Amygdala (tissue), 56 donors: Measurements from ENCODE around the gene KIF20A.
A peak's percentile ranks its signal among the peaks of the same experiment; 100 is the strongest.
"Not testable (repeated sequence)": the region's sequence is repeated elsewhere in the genome, so short reads cannot be mapped to it uniquely, and the experiment has no call there.

Source experiments
- DNase-seq, 56 donors: peaks; one replicate each; lab custom pipeline; 2025; lab: John Stamatoyannopoulos, UW

Gene KIF20A

GRCh38 chr5:138178516-138179276 lies at the start of gene KIF20A, which contains the start of gene BRD8:
Gene KIF20A (plus strand): TSS chr5:138179112. CDS start chr5:138179681, 569 bp downstream.
Gene BRD8 (minus strand): TSS chr5:138178630. CDS start chr5:138178614, 16 bp downstream.
- DNase-seq, result peak; percentile 44 to 98 (median 92)

DNA sequence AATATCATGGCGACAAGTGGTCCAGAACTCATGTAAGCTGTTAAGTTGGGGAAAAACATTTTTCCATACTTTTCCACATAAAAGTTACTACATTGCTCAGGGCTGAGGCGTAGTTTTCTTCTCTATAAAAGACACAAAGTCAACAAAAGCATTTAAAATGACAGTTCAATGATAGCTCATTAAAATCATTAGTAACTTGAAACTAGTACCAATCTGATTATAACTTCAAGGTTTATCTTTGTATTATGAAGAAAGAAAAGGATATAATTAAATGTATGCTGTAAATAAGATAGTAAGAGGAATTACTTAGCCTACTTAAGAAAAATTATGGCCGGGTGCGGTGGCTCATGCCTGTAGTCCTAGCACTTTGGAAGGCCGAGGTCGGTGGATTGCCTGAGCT lies 49.6 kb upstream of the KIF20A start:
- no peak for DNase-seq

GRCh38 chr5:138132543-138132942 lies 46.4 kb upstream of the KIF20A start:
- DNase-seq, result no peak

- peak in 54 of 56 donors; percentile 8 to 82 (median 50) for DNase-seq
Measured at GRCh38 chr5:138138949-138139780, 39.7 kb upstream of the KIF20A start, which contains the start of gene NME5. Gene NME5 (minus strand): TSS chr5:138139428. CDS start chr5:138138780, 648 bp downstream.

DNA sequence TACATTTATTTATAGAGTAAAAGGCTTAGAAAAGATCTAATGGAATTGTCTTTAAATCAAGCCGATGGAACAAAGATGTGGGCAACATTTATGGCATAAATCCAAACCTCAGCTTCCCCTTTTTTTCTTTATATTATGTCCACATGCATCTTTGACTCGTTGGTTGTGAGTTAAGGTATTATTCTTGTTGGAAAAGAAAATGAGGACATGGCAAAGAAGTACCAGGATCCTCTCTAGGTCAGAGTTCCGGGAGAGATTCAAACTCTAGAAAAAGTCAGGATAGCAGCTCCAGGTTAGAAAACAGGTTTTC lies 39.2 kb upstream of the KIF20A start:
- no peak for DNase-seq

DNA sequence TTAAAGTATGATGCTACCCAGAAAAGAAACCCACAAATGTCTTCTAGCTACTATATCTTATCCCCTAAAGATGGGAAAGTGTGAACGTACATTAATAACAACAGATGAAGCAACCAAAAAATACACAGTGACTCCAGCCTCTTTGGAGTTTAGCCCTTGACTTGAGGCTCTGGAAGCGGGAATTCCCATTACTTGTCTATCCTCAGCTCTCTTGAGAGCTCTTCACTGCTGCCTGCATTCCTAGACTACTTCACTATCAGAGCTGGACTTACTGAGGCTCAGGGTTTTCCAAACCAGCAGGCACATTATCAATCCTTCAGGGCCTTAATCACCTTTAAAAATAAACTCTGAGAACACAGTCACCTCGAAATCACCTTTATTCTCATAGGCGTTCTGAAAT lies 38.6 kb upstream of the KIF20A start:
- DNase-seq, result no peak

DNA sequence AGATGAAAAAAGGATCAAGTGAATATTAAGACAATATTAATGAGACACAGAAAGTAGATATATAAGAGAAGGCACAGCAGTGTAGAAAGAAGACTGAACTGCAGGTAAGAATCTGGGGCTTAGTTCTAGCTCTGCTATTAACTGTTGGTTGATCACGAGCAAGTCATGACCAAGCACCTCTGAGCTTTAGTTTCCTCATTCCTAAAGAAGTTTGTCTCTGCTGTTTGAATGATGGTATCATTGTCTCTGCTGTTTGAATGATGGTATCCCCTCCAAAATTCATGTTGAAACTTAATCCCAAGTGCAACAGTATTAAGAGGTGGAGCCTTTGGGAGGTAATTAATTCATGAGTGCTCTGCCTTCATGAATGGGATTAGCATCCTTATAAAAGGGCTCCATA lies 37.2 kb upstream of the KIF20A start:
- no peak for DNase-seq

GRCh38 chr5:138143578-138143977 lies 35.3 kb upstream of the KIF20A start:
- not testable (repeated sequence) for DNase-seq

- DNase-seq, result no peak
Measured at GRCh38 chr5:138148811-138149210, 30.1 kb upstream of the KIF20A start.

DNA sequence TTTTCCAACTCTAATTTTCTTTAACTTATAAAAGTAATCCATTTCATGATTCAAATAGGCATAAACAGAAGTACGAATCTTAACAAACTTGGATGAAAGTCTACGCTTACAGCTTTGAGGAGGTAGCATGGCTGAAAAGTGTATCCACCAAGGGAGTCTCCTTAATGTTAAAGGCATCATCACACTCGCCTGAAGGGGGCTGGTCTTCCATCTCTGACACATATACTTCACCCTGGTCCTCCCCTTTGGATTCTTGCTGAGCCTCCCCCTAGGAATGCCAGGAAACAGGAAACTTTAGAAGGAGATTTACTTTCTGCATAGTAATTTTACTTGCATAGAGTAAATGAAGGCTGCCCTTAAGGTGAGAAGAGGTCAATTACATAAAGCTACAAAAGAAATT lies 29.4 kb upstream of the KIF20A start:
- no peak for DNase-seq

DNA sequence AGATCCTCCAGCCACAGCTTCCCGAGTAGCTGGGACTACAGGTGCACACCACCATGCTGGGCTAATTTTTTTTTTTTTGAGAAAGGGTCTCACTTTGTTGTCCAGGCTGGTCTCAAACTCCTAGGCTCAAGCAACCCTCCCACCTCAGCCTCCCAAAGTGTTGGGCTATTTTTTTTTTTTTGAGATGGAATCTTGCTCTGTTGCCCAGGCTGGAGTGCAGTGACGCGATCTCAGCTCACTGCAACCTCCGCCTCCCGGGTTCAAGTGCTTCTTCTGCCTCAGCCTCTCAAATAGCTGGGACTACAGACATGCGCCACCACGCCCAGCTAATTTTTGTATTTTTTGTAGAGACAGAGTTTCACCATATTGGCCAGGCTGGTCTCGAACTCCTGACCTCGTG lies 22.9 kb upstream of the KIF20A start:
- not testable (repeated sequence) for DNase-seq

GRCh38 chr5:138157626-138158025 lies 21.3 kb upstream of the KIF20A start:
- DNase-seq, result no peak

- DNase-seq, result peak in 3 of 56 donors; percentile 2 to 7 (median 2)
Measured at GRCh38 chr5:138159666-138160065, 19.2 kb upstream of the KIF20A start.

GRCh38 chr5:138160706-138161105 lies 18.2 kb upstream of the KIF20A start:
- DNase-seq, result no peak

GRCh38 chr5:138163721-138164120 lies 15.2 kb upstream of the KIF20A start:
- DNase-seq, result no peak

DNA sequence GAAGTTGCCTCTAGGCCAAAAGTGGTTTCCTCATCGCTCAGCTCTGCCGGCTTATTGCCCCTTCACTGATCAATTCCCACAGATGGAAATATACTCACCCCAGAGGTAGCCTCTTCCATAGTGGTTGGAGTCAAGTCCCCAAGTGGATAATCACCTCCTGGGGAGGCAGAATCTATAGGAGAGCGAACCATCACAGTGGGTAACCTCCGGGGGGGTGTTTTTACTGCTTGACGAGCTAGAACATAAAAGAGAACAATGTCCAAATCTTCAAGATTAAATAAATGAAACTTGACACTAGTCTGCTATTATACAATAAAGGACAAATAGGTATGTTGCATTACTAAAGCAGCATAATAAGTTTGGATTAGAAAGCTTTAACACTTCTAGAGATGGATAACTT lies 9.8 kb upstream of the KIF20A start:
- no peak for DNase-seq

GRCh38 chr5:138170299-138170698 lies 8.6 kb upstream of the KIF20A start:
- DNase-seq, result no peak

DNA sequence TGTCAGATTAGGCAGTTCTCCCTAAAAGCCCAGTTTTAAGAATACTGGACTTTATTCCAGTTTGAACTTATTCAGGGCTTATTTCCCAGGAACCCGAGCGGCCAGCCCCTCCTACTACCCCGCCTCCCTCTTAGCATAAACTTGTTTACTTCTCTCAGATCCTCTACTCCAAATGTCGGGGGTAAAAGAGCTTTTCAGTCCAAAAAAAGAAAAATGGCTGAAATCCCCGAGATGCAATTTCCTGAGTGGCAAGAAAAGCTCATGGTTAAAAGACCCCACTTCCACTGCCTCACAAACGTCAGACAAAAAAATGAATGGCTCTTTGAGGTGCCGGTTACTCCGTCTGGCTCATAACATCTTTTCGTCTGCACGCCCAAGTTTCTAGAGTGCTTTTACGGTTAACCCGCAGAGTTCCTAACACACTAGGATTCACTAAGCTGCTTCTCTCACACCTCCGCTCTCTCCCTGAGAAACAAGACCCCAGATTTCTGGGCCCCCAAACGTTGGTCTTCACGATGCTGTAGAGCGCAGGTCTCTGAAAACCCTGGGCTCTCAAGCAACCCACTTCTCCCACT lies 884 bp upstream of the KIF20A start:
- DNase-seq, result peak in 31 of 56 donors; percentile 2 to 58 (median 23)

- no peak for DNase-seq
Measured at GRCh38 chr5:138179277-138179857, 455 bp downstream of the KIF20A start.

DNA sequence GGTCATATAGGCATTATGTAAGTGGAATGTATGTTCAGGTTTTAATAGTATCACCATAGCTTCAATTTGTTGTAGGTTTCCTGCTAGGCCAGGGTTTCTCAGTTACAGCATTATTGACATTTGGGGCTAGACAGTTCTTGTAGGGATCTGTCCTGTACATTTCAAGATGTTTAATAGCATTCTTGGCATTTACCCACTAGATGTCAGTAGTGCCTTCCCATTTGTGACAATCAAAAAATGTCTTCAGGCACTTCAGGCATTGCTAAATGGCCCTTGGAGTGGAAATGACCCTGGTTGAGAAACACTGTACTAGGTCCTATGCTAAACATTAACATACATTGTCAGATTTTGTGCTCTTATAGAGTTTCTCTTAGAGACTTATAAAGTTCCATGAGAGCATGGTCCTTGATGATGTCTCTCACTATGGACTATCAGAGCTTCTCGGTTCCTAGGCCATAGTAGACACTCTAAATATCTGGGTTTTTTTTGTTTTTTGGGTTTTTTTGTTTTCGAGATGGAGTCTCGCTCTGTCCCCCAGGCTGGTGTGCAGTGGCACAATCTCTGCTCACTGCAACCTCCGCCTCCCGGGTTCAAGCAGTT lies 1.4 kb downstream of the KIF20A start:
- DNase-seq, result no peak
